Esophagus muscularis mucosa (tissue), 4 donors: ENCODE data around the gene USP35. TPM values are rescaled to one million over a fixed set of nuclear protein-coding genes. Genes with fewer than 3 reads are reported as not detected.

Experiments
- DNase-seq: peaks from one replicate; pipeline ENCODE4 v3.0.0-alpha.2; 2017; ENCODE audit errors: extremely low spot score
- H3K27ac ChIP-seq, 4 donors: fragments of 200-600 bp; sonication (generic); replicated peaks in 1 of 4; 1 replicate in 3 of 4; 2 replicates in 1 of 4; pipeline ENCODE4 v1.5.1; 2016 to 2019; ENCODE audit warnings: mild to moderate bottlenecking in 1 of 4
- H3K27me3 ChIP-seq, 4 donors: fragments of 200-600 bp; sonication (generic); one replicate each; pipeline versions ENCODE4 v1.5.1 to v1.6.0; 2016 to 2019
- H3K36me3 ChIP-seq, 4 donors: fragments of 200-600 bp; sonication (generic); one replicate each; pipeline ENCODE4 v1.5.1; 2016 to 2019
- H3K4me1 ChIP-seq, 4 donors: fragments of 200-600 bp; sonication (generic); one replicate each; pipeline ENCODE4 v1.5.1; 2016 to 2019
- H3K4me3 ChIP-seq, 4 donors: fragments of 200-600 bp; sonication (generic); 1 replicate in 2 of 4; 2 replicates in 2 of 4; pipeline ENCODE4 v1.5.1; 2016 to 2019; ENCODE audit warnings: mild to moderate bottlenecking in 4 of 4, moderate library complexity in 1 of 4
- H3K9me3 ChIP-seq, 4 donors: fragments of 200-600 bp; sonication (generic); 1 replicate in 3 of 4; 2 replicates in 1 of 4; pipeline ENCODE4 v1.5.1; 2016 to 2019
- CTCF ChIP-seq, 3 experiments: fragments of 200-600 bp in 2 of 3; fragments of 450-650 bp in 1 of 3; sonication (generic) in 2 of 3; IDR thresholded peaks; one replicate each; pipeline ENCODE4 v1.5.1; 2017 to 2019; ENCODE audit warnings: antibody characterized with exemption in 3 of 3, mild to moderate bottlenecking in 2 of 3, moderate library complexity in 1 of 3
- EP300 ChIP-seq: sonication (generic); formaldehyde crosslinking; IDR thresholded peaks from one replicate; pipeline ENCODE4 v1.6.1; 2017; ENCODE audit warnings: antibody characterized with exemption
- POLR2A ChIP-seq: fragments of 450-650 bp; IDR thresholded peaks from one replicate; pipeline ENCODE4 v1.6.1; 2017; ENCODE audit warnings: antibody characterized with exemption, moderate library complexity, mild to moderate bottlenecking, low read depth
- POLR2AphosphoS5 ChIP-seq, 2 donors: sonication (generic); formaldehyde crosslinking; IDR thresholded peaks; one replicate each; pipeline ENCODE4 v1.6.1; 2017; ENCODE audit warnings: antibody characterized with exemption in 2 of 2
- WGBS: methylation state at CpG from one replicate; pipeline ENCODE4 v1.1.5; 2018; 5-methylcytosine and 5-hydroxymethylcytosine counted together
- intact Hi-C: fragments of 100-400 bp; cut with DNase I; formaldehyde crosslinking; loops from one replicate; pipeline ENCODE4 v1.15.1; 2023
- total RNA-seq, 4 donors: library from RNA; depleted of rRNA; stranded (reverse); fragments of >200 nt; gene quantifications; one replicate each; pipeline versions ENCODE4 v1.1.0 to v1.2.1, GENCODE V29; 2016

The USP35 gene
- total RNA-seq, 4 donors from 2014 or later: 5.8 to 15.4 (median 11.3) TPM

DNA sequence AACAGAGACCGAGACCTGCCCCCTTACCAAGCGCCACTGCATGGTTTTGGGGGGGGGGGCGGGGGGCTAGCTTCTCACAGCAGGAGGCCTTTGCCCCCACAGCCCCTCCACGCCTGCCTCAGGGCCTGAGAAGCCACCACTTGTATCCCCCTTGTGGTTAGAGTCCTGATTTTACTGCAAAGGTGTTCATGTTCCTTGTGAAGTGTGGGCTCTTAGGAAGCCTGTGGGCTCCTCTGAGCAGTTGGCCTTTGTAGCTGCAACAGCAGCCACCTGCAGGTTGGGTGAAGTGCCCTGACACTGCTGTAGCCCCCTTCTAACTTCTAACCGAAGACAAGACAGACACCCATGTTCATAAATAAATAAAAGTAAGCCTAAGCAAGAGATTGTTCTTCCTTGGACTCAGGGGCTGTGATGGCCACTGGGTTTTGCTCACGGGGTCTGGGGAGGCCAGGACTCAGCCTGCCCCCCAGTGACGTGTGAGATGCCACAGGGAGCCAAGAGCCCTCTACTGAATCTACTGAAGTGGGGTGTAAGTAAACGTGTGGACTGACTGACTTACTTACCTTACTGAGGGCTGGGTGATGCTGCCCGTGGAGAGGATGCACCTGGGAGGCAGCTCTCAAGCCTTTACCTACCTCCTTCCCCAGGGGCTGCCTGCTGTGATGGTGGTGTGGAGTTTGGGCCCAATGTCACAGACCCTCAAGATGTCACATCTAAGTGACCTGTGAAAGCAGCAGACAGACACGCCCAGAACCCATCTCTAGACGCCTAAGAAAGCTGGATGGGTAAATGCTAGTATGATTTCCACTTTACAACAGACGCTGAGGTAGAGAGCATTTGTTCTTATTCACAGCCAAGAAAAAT lies 25.8 kb downstream of the USP35 start:
- intact Hi-C loops: no loop called here
- H3K4me1 ChIP-seq: no peaks in the 10 kb centered on the region
- TF ChIP-seq CTCF (IDR thresholded peaks at IDR 0.05) (no peak), POLR2A (no peak), POLR2AphosphoS5 (IDR thresholded peaks at IDR 0.05) (no peak), EP300 (no peak)
- WGBS: 82% methylated on average over 10 of the region's 12 CpGs
- H3K9me3 ChIP-seq: no peaks in the 10 kb centered on the region
- peaks cover 28 to 79% (median 69%) of the 10 kb centered on the region in 4 donors for H3K36me3 ChIP-seq
- no peaks in the 10 kb centered on the region for H3K27me3 ChIP-seq
- DNase-seq: no peak
- H3K4me3 ChIP-seq: no peak overlapping the region
- H3K27ac ChIP-seq: no peak overlapping the region

- H3K4me3 ChIP-seq: no peak overlapping the region
- intact Hi-C loops: no loop called here
- TF ChIP-seq POLR2A: no peak
- TF ChIP-seq POLR2AphosphoS5 (IDR thresholded peaks at IDR 0.05): no peak
- TF ChIP-seq EP300: no peak
- TF ChIP-seq CTCF (IDR thresholded peaks at IDR 0.05): no peak
- H3K27me3 ChIP-seq: no peaks in the 10 kb centered on the region
- DNase-seq: no peak
- no peaks in the 10 kb centered on the region for H3K4me1 ChIP-seq
- peaks cover 28 to 79% (median 69%) of the 10 kb centered on the region in 4 donors for H3K36me3 ChIP-seq
- no peak overlapping the region for H3K27ac ChIP-seq
- WGBS: 90% methylated on average over 3 of the region's 3 CpGs
- H3K9me3 ChIP-seq: no peaks in the 10 kb centered on the region
These were observed 27.3 kb downstream of the USP35 start for GRCh38 chr11:78216021-78216420.

DNA sequence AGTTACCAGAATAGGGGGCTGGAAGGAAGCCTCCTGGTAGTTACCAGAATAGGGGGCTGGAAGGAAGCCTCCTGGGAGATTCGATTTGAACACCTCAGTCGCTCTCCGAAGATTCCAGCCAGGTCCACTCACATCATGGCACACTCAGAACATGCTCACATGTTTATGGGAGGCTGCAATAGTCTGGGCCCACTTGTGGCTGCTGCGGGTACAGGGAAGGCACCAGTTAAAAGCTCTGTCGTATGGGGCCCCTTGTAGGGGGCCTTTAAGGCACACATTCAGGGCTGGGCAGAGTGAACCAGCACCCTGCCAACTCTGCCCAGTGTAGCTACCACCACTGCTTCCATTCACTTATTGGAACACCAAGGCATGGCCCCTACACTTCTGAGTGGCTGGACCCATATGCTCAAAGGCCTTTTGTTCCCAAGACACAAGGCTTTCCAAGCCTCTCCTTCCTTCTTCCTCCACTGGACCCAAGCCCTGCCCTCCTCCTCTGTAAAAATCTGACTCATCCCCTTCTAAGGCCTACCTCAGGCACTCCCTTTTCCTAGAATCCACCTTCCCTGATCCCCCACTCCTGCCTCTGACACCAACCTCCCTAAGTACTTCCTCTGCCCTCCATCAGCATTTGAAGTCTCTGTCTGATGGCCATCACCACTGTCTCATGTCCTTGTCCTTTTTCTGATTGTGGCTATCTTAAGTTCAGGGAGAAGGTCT lies 28.0 kb downstream of the USP35 start:
- no peaks in the 10 kb centered on the region for H3K4me1 ChIP-seq
- TF ChIP-seq POLR2AphosphoS5 (IDR thresholded peaks at IDR 0.05): no peak
- no peak for TF ChIP-seq POLR2A
- TF ChIP-seq CTCF (IDR thresholded peaks at IDR 0.05): no peak
- no peak for TF ChIP-seq EP300
- H3K9me3 ChIP-seq: no peaks in the 10 kb centered on the region
- H3K36me3 ChIP-seq: peaks cover 32 to 84% (median 76%) of the 10 kb centered on the region in 4 donors
- DNase-seq: no peak
- WGBS: no CpG with 5 or more reads among the region's 5 CpGs
- H3K4me3 ChIP-seq: no peak overlapping the region
- no peaks in the 10 kb centered on the region for H3K27me3 ChIP-seq
- H3K27ac ChIP-seq: no peak overlapping the region
- intact Hi-C loops: no loop called here

GRCh38 chr11:78217650-78218541 lies 29.2 kb downstream of the USP35 start:
- Histone ChIP-seq H3K27me3 (no peaks in the 10 kb centered on the region), H3K4me3 (no peak overlapping the region), H3K9me3 (no peaks in the 10 kb centered on the region), H3K36me3 (peaks cover 34 to 94% (median 86%) of the 10 kb centered on the region in 4 donors), H3K4me1 (no peaks in the 10 kb centered on the region), H3K27ac (no peak overlapping the region)
- TF ChIP-seq POLR2A: no peak
- TF ChIP-seq CTCF (IDR thresholded peaks at IDR 0.05): no peak
- TF ChIP-seq EP300: no peak
- intact Hi-C loops: no loop called here
- DNase-seq: no peak
- WGBS: 96% methylated on average over 14 of the region's 14 CpGs
